Mucosa of rectum (tissue), 2 donors: ENCODE results near the gene FBXL16.
"Not testable (repeated sequence)": the region's sequence is repeated elsewhere in the genome, so short reads cannot be mapped to it uniquely, and the experiment has no call there.

Source experiments
- H3K27ac ChIP-seq, 2 donors: one replicate each; pipeline ENCODE4 v1.7.0; 2013; ENCODE audit warnings: inconsistent platforms in 2 of 2, low read depth in 2 of 2, low read length in 2 of 2
- H3K27me3 ChIP-seq, 2 donors: one replicate each; pipeline ENCODE4 v1.7.0; 2013; ENCODE audit warnings: low read length in 2 of 2; ENCODE audit not compliant: control insufficient read depth in 2 of 2, insufficient read depth in 2 of 2
- H3K36me3 ChIP-seq, 2 donors: one replicate each; pipeline ENCODE4 v1.7.0; 2013; ENCODE audit warnings: low read length in 2 of 2; ENCODE audit not compliant: control insufficient read depth in 2 of 2, insufficient read depth in 2 of 2
- H3K4me1 ChIP-seq, 2 donors: one replicate each; pipeline ENCODE4 v1.7.0; 2013; ENCODE audit warnings: low read length in 2 of 2, mild to moderate bottlenecking in 1 of 2; ENCODE audit not compliant: control insufficient read depth in 2 of 2, insufficient read depth in 2 of 2
- H3K4me3 ChIP-seq, 2 donors: one replicate each; pipeline ENCODE4 v1.7.0; 2013; ENCODE audit warnings: low read length in 2 of 2
- H3K9ac ChIP-seq, 2 donors: one replicate each; pipeline ENCODE4 v1.7.0; 2013; ENCODE audit warnings: low read length in 2 of 2, low read depth in 1 of 2, mild to moderate bottlenecking in 1 of 2
- H3K9me3 ChIP-seq, 2 donors: one replicate each; pipeline ENCODE4 v1.7.0; 2013; ENCODE audit warnings: low read length in 2 of 2; ENCODE audit not compliant: control insufficient read depth in 2 of 2
- donor health status: healthy.
- donor health status: Normal muscosa, but diverticular disease.

FBXL16 gene

DNA sequence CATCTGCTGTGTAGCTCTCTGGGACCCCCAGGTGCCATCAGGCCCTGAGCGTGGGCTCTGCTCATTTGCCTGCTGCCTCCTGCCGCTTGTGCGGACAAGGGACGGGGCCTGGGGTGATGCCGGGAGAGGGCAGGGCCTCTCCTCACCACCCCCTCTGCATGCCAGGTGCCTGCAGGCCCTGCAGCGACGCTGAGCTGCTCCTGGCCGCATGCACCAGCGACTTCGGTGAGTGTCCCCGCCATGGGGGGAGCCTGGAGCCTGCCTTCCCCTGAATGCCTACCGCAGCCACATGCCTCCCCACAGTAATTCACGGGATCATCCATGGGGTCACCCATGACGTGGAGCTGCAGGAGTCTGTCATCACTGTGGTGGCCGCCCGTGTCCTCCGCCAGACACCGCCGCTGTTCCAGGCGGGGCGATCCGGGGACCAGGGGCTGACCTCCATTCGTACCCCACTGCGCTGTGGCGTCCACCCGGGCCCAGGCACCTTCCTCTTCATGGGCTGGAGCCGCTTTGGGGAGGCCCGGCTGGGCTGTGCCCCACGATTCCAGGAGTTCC, 11.2 kb upstream of the FBXL16 start:
- Histone ChIP-seq H3K27me3 (peaks cover 10 to 12% of the 10 kb centered on the region in 2 donors), H3K36me3 (no peaks in the 10 kb centered on the region), H3K9ac (no peak overlapping the region), H3K4me1 (peaks cover 43 to 47% of the 10 kb centered on the region in 2 donors), H3K27ac (no peak overlapping the region), H3K4me3 (no peak overlapping the region), H3K9me3 (no peaks in the 10 kb centered on the region)

DNA sequence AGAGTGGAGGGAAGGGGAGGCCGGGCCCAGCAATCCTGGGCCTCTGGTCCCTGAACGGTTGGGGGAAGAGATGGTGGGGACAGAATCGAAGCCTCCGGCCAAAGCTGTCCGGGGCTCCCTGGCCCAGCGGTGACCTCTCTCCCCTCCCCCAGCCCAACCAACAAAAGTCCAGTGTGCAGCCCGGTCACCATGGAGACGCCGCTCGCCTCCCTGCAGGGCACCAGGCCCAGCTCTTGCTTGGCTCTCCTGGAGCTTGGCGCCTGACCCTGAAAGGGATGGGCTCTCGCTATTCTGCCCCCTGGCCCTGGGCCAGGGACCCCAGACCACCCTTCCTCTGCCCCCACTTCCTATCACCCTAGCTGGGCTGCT, 10.6 kb upstream of the FBXL16 start:
- H3K9me3 ChIP-seq = no peaks in the 10 kb centered on the region
- H3K4me3 ChIP-seq = peak overlapping the region in 1 of 2 donors; percentile 37
- H3K9ac ChIP-seq = peak overlapping the region in 1 of 2 donors; percentile 20
- H3K36me3 ChIP-seq = no peaks in the 10 kb centered on the region
- H3K4me1 ChIP-seq = peaks cover 38 to 41% of the 10 kb centered on the region in 2 donors
- peaks cover 11 to 15% of the 10 kb centered on the region in 2 donors for H3K27me3 ChIP-seq
- no peak overlapping the region for H3K27ac ChIP-seq

DNA sequence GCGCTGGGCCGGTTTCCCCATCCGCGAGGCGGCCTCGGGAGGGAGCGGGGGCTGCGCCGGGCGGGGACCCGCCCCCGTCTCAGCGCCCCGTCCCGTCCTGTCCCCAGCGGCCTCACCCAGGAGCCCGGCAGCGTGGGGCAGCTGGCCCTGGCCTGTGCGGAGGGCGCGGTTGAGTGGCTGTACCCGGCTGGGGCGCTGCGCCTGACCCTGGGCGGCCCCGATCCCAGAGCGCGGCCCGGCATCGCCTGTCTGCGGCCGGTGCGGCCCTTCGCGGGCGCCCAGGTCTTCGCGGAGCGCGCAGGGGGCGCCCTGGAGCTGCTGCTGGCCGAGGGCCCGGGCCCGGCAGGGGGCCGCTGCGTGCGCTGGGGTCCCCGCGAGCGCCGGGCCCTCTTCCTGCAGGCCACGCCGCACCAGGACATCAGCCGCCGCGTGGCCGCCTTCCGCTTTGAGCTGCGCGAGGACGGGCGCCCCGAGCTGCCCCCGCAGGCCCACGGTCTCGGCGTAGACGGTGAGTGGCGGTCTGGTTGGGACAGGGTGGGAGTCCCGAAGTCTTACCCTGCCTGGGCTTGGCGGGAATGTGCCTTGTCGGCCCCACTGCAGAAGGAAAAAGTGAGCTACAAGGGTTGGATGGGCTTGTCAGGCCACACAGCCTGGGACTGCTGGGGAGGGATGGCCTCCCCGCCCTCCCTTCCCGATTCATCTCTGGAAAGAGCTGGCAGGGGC, 10.0 kb upstream of the FBXL16 start:
- Histone ChIP-seq H3K4me1 (peaks cover 36 to 39% of the 10 kb centered on the region in 2 donors), H3K27ac (no peak overlapping the region), H3K4me3 (peak overlapping the region; percentile 48 to 61), H3K9ac (peak overlapping the region in 1 of 2 donors; percentile 43), H3K36me3 (no peaks in the 10 kb centered on the region), H3K9me3 (no peaks in the 10 kb centered on the region), H3K27me3 (peaks cover 13 to 21% of the 10 kb centered on the region in 2 donors)

DNA sequence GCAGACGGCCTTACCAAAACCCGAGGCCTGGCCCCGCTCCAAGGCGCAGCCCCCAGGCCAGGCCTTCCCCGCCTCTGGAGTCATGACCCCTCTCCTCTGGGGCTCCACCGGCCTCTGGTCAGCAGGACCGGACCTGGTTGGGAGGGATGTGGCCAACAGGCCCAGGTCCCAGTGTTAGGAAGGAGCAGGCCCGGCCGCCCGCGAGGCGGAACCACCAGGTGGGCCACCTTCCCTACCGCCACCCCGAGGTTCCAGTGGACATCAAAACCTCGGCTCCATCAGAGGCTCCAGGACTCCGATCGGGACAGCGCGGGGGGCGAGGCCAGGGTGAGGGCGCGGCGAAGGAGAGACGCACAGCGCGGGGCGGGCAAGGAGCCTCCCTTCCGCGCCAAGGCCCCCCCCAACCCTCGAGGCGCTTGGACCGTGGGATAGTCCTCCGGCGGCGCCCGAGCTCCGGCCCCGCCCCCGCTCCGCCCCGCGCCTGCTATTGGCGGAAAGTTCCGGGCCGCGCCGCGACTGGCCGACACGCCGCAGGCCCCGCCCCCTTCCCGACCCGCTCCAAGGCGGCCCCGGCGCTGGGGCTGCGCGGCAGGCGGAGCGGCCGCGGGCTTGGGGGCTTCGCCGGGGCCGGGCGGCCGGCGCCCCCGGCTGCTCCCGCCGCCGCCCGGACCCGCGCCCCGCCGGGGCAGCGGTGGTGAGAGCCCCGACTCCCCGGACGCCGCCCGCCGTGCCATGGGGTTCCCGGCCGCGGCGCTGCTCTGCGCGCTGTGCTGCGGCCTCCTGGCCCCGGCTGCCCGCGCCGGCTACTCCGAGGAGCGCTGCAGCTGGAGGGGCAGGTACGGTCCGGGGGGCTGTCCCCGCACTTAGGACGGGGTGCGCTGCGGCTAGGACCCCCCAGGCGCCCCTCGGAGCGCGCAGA, 9.2 kb upstream of the FBXL16 start, which contains the start of gene METRN:
Gene METRN (plus strand): TSS at position 561 of the 919 bp plus-strand sequence. CDS start 172 bp downstream, at position 733.
- H3K36me3 ChIP-seq = no peaks in the 10 kb centered on the region
- H3K9me3 ChIP-seq = no peaks in the 10 kb centered on the region
- peaks cover 13 to 28% of the 10 kb centered on the region in 2 donors for H3K27me3 ChIP-seq
- peak within 1 kb of the TSS; percentile 48 to 61 for H3K4me3 ChIP-seq
- H3K27ac ChIP-seq = no peak within 1 kb of the TSS
- H3K9ac ChIP-seq = peak within 1 kb of the TSS in 1 of 2 donors; percentile 43
- peaks cover 28 to 31% of the 10 kb centered on the region in 2 donors for H3K4me1 ChIP-seq

DNA sequence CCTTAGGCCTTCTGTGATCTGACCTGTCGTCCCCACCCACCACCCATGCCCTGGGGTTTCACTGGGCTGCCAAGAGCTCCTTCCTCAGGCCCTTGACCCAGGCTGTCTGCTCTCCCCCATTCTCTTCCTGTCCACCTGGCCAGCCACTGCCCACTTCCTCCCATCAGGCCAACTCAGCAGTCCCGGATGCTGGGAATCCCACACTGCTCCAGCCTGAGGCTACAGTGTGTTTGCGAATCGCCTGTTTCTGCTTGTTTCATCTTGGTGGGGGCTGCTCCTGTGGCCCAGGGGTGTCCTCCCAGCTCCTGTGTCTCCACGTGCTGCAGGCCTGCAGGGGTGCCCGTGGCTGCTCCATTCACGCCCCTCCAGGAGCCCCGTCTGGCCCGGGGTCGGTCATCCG, 8.5 kb upstream of the FBXL16 start:
- Histone ChIP-seq H3K4me3 (no peak overlapping the region), H3K4me1 (peaks cover 21 to 25% of the 10 kb centered on the region in 2 donors), H3K9ac (no peak overlapping the region), H3K9me3 (no peaks in the 10 kb centered on the region), H3K36me3 (no peaks in the 10 kb centered on the region), H3K27ac (no peak overlapping the region), H3K27me3 (peaks cover 18 to 33% of the 10 kb centered on the region in 2 donors)

DNA sequence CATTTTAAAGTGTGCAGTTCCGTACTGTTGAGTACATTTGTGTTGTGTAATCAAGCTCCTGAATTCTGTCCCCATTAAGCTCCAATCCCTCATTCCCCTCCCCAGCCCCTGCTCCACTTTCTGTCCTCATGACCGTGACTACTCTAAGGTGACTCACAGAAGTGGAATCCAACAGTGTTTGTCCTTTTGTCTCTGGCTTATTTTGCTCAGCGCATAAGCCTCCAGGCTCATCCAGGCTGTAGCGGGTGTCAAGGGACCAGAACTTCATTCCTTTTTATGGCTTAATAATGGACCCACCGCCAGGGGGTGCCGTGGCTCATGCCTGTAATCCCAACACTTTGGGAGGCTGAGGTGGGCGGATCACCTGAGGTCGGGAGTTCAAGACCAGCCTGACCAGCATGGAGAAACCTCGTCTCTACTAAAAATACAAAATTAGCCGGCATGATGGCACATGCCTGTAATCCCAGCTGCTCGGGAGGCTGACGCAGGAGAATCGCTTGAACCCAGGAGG, 7.2 kb upstream of the FBXL16 start:
- not testable (repeated sequence) for H3K4me3 ChIP-seq, H3K9me3 ChIP-seq, H3K9ac ChIP-seq, H3K27ac ChIP-seq, H3K36me3 ChIP-seq
- Histone ChIP-seq H3K27me3 (peaks cover 24 to 44% of the 10 kb centered on the region in 2 donors), H3K4me1 (peaks cover 12 to 13% of the 10 kb centered on the region in 2 donors)

DNA sequence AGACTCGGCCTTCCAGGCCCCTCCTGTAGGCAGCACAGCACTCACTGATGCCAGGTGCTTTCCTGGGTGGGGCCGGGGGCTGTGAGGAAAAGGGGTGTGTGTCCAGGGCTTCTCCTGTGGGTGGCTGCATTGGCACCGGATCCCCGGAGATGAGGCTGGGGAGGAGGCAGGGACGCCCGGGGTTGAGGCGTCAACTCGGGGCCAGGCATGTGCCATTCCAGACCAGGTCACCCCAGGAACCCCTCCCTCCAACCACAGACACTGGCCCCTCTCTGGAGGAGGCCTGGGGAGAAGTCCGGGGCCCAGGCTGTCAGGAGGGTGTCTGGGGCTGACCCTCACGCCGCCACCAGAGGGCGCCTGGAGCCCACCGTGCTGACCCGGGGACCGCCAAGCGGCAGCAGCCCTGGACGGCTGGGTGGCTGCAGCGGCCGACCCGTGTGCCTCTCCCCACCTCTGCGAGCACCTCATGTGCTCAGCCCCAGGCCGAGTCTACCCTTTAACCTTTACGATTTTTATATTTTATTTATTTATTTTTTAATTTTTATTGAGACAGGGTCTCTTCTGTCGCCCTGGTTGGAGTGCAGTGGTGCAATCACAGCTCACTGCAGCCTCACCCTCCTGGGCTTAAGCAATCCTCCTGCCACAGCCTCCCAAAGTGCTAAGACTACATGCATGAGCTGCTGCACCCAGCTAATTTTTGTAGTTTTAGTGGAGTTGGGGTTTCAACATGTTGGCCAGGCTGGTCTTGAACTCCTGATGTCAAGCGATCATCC, 6.1 kb upstream of the FBXL16 start:
- Histone ChIP-seq H3K4me1 (peaks cover 12 to 13% of the 10 kb centered on the region in 2 donors), H3K4me3 (no peak overlapping the region), H3K9ac (no peak overlapping the region), H3K27me3 (peaks cover 29 to 52% of the 10 kb centered on the region in 2 donors), H3K27ac (no peak overlapping the region), H3K36me3 (no peaks in the 10 kb centered on the region), H3K9me3 (no peaks in the 10 kb centered on the region)

DNA sequence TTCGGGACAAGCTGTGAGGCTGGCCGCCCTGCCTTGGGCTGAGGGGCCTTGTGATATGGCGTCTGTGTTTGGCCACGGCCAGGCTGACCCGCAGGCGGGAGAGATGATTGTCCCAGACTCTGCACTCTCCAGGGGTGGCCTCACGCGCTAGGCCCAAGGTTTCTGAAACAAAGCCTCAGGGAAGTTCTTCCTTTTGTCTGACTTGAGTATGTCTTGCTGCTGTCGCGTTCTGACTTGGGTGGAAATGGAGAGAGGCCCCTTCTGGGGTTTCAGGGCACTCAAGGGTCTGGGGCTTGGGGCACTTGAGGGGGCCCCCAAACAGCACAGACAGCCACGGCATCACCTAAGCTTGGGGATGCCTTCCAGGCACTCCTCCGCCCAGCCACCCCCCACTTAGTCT, 5.5 kb upstream of the FBXL16 start:
- Histone ChIP-seq H3K9me3 (no peaks in the 10 kb centered on the region), H3K9ac (no peak overlapping the region), H3K36me3 (no peaks in the 10 kb centered on the region), H3K27ac (no peak overlapping the region), H3K4me3 (no peak overlapping the region), H3K27me3 (peaks cover 30 to 56% of the 10 kb centered on the region in 2 donors), H3K4me1 (peaks cover 9 to 11% of the 10 kb centered on the region in 2 donors)

DNA sequence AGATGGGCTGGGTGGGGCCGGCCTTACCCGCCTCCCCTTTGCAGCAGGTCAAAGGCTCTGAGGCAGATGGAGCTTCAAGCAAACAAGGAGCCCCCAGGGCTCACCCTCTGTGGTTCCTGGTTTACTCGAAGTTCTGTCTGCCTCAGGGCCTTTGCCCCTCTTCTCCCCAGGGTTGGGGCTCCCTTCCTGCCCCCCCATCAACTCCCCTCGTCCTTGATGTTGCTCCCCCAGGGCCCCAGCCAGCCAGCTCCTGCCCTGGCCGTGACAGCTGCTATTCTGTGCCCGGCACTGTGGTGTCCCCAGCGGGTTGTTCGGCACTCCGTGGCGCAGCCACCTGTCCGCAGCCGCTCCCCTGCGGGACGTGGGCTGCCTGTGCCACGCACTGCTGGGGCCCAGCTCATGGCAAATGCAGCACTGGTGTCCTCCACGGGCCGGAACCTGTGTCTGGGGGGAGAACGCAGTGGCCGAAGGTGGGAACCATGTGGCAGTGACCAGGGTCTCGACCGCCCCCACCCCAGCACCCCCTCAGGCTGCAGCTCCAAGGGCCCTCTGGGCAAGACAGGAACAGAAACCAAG, 5.0 kb upstream of the FBXL16 start:
- Histone ChIP-seq H3K9ac (no peak overlapping the region), H3K36me3 (no peaks in the 10 kb centered on the region), H3K4me3 (no peak overlapping the region), H3K27me3 (peaks cover 29 to 54% of the 10 kb centered on the region in 2 donors), H3K27ac (no peak overlapping the region), H3K9me3 (no peaks in the 10 kb centered on the region), H3K4me1 (peaks cover 4 to 6% of the 10 kb centered on the region in 2 donors)
